Measurements from ENCODE around the gene DAPK1.

DAPK1 gene

GRCh38 chr9:87650611-87651295 lies 153.1 kb downstream of the DAPK1 start:
- FAIRE-seq: no peak

GRCh38 chr9:87651431-87651830 lies 153.8 kb downstream of the DAPK1 start:
- no peak for FAIRE-seq

- FAIRE-seq: no peak
These were observed 156.3 kb downstream of the DAPK1 start for GRCh38 chr9:87653941-87654340.

- no peak for FAIRE-seq
These were observed 158.1 kb downstream of the DAPK1 start for GRCh38 chr9:87655731-87656130.

- no peak for FAIRE-seq
These were observed 158.8 kb downstream of the DAPK1 start for GRCh38 chr9:87656485-87656884.

GRCh38 chr9:87657190-87657589 lies 159.5 kb downstream of the DAPK1 start:
- no peak for FAIRE-seq

- no peak for FAIRE-seq
These were observed 160.2 kb downstream of the DAPK1 start for GRCh38 chr9:87657893-87658292.

- no peak for FAIRE-seq
These were observed 160.8 kb downstream of the DAPK1 start for GRCh38 chr9:87658511-87658910.

GRCh38 chr9:87659534-87660419 lies 162.1 kb downstream of the DAPK1 start:
- FAIRE-seq: no peak

- FAIRE-seq: no peak
These were observed 163.6 kb downstream of the DAPK1 start for GRCh38 chr9:87661241-87661640.

- no peak for FAIRE-seq
These were observed 165.3 kb downstream of the DAPK1 start for GRCh38 chr9:87662808-87663528.

GRCh38 chr9:87663556-87663955 lies 165.9 kb downstream of the DAPK1 start:
- no peak for FAIRE-seq

- no peak for FAIRE-seq
These were observed 166.7 kb downstream of the DAPK1 start for GRCh38 chr9:87664153-87665060.

- FAIRE-seq: no peak
These were observed 167.8 kb downstream of the DAPK1 start for GRCh38 chr9:87665505-87665904.

- no peak for FAIRE-seq
These were observed 169.6 kb downstream of the DAPK1 start for GRCh38 chr9:87667164-87667738.

GRCh38 chr9:87668222-87668621 lies 170.6 kb downstream of the DAPK1 start:
- no peak for FAIRE-seq

GRCh38 chr9:87668722-87669121 lies 171.1 kb downstream of the DAPK1 start:
- FAIRE-seq: no peak

- FAIRE-seq: no peak
These were observed 173.1 kb downstream of the DAPK1 start for GRCh38 chr9:87670572-87671264.

- no peak for FAIRE-seq
These were observed 173.8 kb downstream of the DAPK1 start for GRCh38 chr9:87671478-87671877.

- no peak for FAIRE-seq
These were observed 174.3 kb downstream of the DAPK1 start for GRCh38 chr9:87671925-87672324.

GRCh38 chr9:87672586-87672985 lies 174.9 kb downstream of the DAPK1 start:
- no peak for FAIRE-seq
